Stimulated activated CD4-positive, alpha-beta T cell treated with anti-CD3 and anti-CD28 coated beads, Interleukin-12 subunit alpha, Interleukin-12 subunit beta, amount 100 ng/mL, for 48 hours (primary cell): ENCODE data around the gene RTN4R.

ENCODE experiments used
- DNase-seq, 3 donors: peaks; one replicate each; pipeline ENCODE4 v3.0.0-alpha.2; 2020; ENCODE audit warnings: low read depth in 2 of 3, low spot score in 1 of 3

The RTN4R gene

DNA sequence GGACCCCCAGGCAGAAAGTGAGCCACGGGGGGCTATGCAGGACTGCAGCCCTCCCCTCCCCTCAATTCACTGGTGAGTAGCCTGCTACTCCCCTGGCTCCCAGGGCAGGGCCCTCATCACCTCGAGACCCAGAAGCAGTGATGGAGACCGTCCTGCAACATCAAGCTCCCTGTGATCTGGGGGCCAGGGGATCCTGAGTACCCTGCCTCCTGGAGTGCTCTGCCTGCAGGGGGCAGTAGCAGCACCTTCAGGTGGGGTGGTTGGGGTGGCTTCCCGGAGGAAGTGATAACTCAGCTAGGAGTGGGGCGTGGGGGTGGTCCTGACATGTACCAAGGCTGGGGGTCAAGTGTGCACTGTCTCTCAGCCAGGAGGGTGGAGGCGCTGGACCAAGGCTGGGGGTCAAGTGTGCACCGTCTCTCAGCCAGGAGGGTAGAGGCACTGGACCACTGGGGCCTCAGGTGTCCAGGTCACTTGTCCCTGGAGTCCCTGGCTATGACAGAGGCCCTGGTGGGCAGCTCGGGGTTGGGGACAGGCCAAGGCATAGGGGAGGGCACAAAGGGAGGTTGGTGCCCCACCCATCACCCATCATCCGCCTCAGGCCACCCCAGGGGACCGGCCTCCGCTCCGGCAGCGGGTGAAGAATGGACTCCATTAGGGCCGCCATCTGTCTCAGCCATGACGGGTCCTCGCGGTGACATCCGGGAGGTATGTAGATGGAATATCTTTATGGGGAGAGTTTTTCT is 9.4 kb downstream of the RTN4R start:
- no peak for DNase-seq

DNA sequence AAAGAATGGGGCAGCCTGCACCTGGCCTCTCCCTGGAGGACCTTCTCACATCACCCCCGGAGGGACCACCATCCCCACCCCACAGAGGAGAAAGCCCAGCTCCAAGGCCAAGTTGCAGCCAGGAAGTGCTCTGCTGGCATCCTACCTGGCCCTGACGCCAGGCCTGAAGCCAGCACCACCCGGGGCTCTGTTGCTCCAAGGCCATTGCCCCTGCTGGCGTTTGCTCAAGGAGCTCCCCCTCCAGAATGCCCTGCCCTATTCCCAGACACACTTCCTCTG is 10.2 kb downstream of the RTN4R start:
- DNase-seq: no peak

DNA sequence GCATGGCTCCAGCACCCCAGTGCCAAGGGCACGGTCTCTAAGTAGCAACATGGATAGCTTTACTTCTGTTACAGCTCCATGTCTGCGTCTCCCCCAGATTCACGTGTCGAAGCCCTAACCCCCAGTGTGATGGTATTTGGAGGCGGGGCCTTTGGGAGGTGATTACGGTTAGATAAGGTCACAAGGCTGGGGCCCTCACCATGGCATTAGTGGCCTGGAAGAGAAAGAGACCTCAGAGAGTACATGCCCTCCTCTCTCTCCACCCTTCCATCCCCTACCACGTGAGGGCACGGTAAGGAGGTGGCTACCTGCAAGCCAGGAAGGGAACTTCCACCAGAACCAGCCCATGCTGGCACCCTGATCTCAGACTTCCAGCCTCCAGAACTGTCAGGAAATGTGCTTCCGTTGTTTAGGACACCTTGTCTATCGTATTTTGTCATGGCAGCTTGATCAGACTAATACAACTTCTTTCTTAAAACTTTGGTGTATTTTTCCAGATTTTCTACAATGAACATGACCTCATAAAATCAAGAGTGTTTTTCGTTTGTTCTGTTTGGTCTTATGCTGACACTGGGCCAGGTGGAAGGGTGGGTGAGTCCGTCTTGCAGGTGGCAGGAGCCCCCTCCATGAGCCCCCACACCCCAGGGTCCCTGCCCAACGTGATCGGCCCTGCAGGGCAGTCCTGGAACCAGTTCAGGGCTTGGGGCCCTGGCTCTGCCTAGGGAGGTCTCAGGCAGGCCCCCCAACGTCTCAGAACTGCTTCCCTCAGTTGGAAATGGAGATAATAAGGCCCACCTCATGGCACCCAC is 10.7 kb downstream of the RTN4R start:
- DNase-seq: no peak

DNA sequence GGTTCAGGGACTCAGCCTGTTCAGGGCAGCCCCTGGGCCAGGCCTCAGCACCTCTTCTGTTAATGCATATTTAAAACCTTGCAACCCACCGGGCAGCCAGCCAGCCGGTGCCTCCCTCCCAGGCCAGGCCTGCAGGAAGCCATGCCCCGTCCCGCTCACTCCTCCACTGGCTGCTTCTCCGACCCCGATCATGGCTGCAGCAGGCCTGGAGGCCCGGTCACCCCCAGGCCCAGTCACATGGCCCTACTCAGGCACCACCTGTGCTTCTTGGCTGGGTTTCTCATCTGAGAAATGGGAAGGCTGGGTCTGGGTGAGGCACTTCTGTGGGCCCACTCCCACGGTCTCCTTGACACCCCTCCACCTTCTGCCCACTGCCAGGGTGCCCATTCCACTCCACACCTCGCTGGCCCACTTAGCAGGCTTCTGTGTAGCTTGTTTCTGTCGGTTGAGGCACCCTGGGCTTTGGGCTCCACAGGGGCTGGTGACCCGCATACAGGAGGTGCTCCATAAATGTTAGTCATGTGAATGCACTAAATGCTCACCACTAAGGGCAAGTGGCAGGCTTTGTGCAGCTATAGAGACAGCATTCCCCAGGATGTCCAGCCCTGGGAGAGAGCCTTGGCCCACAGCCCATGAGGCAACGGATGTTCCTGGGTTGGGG is 11.4 kb downstream of the RTN4R start:
- DNase-seq: no peak

DNA sequence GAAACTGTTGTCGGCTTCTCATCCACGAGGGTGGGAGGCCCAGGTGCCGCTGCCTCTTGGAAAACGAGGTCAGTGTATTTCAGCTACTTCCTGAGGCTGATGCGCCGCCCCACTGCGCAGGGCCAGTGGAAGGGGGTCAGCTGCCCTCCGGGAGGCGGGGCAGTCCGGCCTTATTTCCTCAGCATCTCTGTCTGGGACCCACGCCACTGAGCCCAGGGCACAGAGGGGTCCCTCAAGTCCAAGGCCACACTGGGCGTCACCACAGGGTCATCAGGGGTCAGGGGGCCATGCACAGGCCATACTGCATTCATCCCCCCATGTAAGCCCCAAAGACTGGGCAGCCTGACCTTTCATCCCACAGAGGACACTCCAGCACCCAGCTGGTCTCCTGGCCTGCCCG is 12.1 kb downstream of the RTN4R start:
- DNase-seq: no peak

DNA sequence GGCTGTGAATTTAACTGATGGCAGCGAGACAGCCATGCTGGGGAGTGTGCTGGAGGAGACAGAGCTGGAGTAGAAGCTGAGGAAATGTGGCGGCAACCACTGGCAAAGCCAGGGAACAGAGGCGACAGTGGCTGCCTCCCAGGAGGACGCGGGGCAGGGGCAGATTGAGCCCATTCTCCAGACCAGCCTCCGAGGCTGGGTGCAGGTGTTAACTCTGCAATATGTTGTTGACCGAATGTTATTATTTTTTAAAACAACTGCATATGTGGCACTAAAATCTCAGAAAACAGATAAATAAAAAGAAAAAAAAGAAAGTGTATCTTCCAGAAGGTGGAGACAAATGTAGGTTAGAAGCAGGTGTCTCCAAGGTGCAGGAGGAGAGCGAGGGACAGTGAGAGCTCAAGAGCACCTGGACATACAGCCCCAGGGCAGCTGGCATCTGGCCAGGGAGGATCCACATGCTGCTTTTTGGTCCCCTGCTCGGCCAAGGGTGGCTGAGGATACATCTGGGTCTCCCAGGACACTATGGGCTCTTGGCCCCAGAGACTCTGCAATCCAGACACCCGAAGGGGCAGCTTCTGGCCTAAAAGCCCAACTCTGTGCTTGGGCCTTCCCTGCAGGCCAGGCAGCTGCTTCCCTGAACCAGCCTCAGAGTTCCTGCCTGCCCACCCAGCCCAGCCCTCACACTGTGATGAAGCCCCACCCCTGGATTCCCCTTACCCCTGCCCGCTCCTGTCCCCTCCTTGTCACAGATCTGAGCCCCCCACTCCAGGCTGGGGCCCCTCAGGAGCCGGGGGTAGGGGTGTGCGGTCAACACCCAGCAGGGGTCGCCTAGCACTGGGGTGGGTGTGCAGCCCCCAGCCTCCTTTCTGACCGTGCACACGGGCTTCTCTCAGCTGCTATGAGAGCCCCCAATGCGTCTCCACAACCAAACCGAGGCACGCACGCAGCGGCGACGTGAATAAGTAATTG is 12.9 kb downstream of the RTN4R start:
- DNase-seq: no peak

DNA sequence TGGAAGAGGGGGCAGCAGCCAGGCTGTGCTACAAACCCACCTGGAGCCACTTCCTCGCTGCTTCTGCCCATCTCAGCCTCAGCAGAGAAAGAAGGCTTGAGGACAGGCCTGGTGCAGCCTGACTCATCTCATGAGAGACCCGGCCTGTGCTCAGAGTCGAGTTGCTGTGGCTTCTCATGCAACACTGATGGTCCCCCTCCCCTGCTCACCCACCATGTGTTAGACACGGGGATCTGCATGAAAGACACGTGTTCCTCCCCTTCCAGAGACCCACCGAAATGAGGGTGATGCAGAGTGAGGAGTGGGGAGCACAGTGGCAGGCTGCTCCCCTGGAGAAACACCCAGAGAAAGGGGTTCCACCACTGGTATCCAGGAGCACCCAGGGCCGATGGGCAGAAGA is 15.0 kb downstream of the RTN4R start:
- no peak for DNase-seq

DNA sequence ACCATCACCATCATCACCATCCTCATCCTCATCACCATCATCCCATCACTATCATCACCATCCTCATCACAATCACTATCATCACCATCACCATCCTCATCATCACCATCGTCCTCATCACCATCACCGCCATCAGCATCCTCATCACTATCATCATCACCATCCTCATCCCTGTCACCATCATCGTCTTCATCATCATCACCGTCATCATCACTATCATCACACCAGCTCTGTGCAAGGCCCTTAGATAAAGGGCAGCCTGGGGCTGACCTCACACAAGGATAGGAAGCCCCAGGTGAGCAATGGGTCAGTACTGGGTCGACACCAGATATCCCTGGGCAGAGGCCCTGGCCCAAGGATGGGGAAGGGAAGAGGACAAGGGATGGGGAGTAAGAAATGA is 16.1 kb downstream of the RTN4R start:
- no peak for DNase-seq

DNA sequence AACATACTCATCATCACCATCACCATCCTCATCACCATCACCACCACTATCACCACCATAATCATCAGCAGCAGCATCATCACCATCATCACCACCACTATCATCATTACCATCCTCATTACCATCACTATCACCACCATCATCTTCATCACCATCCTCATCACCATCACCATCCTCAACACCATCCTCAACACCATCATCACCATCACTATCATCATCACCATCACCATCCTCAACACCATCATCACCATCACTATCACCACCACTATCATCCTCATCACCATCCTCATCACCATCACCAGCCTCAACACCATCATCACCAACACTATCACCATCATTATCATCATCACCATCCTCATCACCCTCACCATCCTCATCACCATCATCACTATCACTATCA is 16.6 kb downstream of the RTN4R start:
- no peak for DNase-seq

DNA sequence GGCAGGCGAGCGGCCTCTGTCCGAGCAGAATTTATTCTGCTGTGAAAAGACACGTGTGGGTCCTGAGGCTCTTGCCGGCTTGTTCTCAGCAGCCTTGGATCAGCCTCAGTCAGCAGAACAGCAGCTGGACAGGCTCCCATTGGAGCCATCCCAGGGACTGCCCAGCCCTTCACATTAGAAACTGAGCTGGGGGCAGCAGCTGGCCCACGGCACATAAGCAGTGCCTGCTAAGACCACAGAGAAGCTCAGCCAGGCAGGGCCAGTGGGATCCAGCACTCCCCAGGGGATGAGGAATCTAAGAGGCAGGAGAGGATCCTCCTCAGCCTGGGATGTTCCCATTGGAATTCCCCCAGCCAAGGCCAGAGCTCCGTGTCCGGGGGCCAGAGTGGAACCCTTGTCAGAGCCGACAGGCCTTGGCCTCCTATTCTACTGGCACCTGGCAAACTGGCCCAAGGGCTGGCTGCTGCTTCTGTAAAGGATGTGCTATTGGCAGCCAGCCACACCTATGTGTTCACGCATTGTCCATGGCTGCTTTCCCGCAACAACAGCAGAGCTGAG is 18.2 kb downstream of the RTN4R start:
- no peak for DNase-seq

DNA sequence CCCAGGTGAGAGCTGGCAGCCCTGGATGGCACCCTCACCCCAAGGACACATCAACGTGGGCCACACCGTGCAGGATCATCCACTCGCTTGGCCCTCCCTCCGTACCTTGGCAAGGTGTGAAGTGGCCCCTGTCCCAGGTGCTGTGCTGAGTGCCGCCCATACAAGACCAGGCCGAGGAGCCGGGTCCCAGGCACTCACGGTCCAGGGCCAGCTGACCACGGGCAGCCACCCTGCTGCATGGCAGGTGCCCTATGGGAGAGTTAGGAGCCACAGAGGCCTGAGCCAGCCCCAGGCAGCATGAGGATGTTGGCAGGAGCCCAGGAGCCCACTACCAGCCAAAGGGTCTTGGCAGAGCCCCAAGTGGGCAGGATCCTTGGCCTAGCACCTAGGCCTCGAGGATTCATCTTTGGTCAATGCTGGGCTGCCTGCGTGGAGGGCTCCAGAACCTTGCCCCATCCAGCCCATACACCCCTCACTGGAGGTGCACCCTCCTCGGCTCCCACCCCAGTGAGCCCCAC is 19.6 kb downstream of the RTN4R start:
- no peak for DNase-seq

DNA sequence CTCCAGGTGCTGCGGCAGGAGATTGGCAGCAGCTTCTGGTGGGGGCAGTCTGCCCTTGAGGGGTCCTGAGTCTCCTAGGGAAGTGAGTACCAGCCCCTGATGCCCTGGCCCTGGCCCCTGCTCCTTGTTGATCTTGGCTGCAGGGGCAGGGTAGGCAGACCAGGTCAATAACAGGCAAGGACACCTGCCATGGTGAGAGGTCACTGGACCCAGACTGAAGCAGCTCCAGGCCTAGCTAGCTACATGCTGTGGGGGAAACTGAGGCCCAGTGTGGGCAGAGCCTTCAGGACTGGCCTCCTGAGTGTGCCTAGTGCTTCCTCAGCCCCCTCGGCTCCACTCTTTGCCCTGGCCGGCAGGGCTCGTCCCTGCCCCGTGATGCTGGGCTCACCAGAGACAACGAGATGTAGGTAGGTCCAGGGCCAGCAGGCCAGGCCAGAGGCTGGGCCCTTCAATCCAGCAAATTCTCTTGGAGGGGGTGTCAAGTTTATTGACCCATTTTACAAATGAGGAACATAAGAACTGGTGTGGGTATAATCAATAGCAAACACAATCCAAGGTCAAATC is 20.4 kb downstream of the RTN4R start:
- DNase-seq: no peak

DNA sequence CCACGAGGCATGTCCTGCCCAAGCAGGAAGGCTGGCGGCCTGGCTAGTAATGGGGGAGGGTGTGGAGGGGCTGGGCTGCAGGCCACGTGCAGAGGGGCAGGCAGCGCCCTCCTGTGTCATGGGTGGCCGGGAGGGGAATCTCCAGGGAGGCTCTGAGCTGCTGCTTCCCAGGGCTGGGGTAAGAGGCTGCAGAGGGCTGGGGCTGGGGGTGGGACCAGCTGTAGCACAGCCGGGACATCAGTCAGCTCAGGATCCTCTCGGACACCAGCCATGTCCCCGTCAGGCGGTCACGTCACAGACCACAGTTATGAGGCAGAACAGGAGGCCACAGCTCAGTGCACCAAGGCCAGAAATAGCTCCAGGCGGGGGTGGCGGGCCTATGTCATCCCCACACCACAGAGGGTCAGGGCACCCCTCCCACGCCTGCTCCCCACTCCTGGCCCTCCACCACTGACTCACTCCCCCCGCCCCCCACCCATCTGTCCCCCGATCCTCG is 21.1 kb downstream of the RTN4R start:
- DNase-seq: no peak

DNA sequence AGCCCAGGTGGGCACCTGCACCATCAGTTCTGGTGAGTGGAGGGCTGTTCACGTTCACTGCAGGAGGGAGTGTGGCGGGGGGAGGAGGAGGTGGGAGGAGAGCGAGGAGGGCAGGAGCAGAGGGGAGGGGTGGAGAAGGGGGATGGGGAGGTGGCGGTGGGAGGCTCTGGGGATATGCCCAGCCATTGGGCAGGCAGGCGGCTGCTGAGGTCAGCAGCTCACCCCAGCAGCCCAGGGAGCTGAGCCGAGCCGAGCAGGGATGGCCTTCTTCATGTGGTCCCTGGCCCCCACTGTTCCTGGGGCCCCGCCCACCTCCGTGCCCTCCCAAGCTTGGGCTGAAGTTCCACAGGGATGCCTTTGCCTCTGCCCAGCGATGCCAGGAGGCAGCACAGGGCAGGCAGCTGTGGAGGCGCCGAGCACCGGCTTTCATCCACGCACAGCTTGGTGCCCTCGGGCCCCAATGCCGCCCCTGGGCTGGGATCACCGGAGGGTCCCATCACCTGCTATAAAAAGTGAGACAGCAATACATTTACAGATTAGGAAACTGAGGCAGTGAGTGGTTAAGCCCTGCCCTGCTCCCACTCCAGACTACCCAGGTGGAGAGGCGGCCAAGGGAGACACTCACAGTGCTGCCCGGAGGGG is 21.6 kb downstream of the RTN4R start:
- DNase-seq: no peak

DNA sequence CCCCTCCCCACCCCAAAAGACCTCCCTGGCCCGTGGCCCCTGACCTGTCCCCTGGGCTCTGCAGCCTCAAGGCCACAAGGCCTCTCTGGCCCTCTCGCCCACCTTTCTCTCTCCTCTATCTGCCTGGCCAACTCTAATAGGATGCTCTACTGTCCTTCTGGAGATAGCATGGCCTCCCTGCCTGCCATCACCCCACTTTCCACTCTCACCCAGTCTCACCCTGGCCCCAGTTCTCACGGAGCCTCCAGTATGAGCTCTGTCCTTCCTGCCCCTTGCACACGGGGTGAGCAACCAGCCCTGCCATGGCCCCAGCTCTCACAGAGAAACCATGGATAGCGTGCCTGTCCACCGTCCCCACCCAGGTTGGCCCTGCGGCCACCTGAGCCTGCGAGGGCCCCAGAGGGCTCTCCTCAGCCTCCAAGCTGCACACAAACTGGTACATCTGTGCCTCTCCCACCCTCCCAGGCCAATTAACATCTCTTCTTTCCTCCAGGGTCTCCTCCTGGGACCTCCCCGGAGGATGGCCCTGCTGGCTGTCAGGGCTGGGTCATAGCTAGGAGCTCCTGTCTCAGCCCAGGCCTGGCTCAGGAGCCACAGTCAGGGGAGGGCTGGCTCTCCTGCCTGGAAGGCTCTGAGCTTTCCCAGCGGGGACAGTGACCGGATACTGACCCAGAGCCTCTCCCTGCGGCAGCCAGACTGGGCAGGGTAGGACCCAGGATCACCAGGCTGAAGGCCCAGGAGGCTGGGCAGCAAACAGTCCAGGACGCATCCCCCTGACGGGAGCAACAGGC is 22.3 kb downstream of the RTN4R start:
- DNase-seq: no peak

DNA sequence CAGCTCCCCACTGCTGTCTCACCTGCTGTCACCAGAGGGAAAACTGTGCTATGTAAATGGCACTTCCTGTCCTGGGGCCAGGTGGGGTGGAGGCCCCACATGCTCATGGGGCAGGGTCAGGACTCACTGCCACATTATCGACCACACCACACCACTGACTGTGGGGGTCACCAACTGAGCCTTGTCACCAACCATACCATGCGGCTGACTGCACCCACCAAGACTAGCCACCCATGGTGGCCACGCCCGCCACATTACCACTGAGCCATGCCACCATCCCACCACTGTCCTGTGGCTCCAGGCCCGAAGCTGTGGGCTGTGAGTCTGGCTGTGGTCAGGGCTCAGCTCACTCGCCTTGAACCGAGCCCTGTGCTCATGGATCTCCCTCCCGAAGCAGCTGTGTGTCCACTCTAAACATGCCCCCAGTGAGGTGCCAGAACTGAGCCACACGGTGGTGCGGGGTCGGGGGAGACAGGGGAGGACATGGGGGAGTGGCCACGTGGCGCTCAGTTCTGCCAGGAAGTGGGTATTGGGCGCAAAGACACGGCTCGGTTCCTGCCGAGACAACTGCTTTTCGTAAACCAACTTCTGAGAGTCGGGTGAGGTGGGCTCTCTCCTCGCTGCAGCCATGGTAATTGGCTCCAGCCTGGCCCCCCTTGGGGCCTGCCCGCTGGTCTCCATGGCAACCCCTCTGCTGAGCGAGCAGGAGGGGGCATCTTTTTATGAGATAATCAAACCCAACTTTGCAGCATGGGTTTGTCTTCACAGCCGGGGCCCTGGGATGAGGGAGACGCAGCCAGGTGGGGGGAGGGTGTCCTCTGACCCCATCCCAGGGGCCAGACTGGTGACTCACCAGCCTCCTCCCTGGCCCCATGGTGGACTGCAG is 23.2 kb downstream of the RTN4R start:
- DNase-seq: no peak

DNA sequence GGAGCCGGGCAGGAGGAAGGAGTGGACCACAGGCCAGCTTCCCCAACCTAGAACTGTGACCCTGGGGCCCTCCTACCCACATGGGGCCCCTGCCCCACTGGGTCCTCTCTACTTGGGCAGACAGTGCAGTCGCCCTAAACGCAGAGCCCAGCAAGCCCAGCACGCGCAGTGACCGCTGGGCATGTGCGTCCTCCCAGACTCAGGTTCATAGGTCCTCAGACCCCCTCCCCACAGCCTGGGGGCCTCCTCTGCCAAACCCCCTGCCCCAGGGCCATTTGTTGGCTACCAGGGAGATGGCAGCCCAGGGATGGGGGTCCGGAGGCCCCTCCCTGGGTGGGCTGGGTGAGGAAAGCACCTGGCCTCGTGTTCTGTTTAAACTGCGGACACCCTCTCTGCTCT is 23.9 kb downstream of the RTN4R start:
- no peak for DNase-seq
